ENCODE measurements around the gene CDH5. TPM values are rescaled to one million over a fixed set of nuclear protein-coding genes. Genes with fewer than 3 reads are reported as not detected.

Gene CDH5
- total and polyA plus RNA-seq, 2 of the 8 experiments (the other 6 are each of a cell fraction or from before 2014, with no cell fraction given) = 0.32 TPM

DNA sequence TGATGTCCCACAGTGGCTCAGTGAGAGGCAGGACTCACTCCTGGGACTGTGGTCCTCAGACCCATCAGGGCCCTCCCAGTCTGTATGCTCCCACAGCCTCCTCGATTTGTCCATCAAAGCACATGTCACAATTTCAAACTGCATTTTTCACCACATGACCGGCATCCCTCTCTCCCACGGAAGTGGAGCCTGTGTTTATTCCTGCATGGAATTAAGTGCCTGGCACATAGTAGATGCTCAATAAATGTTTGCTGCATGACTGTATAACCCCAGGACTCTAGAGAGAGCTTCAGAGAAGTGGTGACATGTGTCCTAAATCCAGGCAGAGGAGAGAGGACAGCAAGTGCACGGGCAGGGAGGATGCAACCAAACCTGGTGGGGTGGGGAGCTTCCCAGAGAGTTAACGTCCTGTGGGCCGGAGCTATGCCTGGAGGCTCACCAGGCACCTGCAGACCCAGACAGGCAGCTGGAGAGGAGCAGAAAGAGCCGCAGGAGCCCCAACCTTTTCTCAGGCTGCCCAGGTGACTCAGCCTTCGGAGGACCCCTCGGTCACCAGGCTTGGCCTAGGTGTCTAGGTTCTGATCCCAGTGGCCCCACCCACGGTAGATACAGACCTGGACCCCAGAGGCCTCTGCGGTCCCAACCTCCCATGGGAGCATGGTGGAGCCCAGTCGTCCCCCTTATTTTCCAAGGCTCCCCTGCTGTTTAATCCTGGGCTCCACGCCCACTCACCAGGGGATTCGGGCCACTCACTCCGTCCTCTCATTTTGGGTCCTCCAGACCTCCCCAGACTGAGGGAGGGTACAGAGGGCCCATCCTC is 5.8 kb downstream of the CDH5 start:
- Histone ChIP-seq H3K4me3 (ENCODE audit: extremely low read depth in 1 of 4, insufficient read depth in 2 of 4, low read depth in 3 of 4, low read length in 4 of 4) (no peak overlapping the region), H3K9ac (replicated peaks in 1 of 4; ENCODE audit: extremely low read depth in 1 of 4, low read depth in 3 of 4, low read length in 3 of 4) (no peak overlapping the region), H3K79me1 (ENCODE audit: low read depth, low read length) (no peaks in the 10 kb centered on the region), H2BK5ac (ENCODE audit: low read depth, low read length) (no peak overlapping the region; the same call in 1 of the 2 replicates), H3K27me3 (replicated peaks in 1 of 4; ENCODE audit: control insufficient read depth in 3 of 4, extremely low read depth in 1 of 4, insufficient read depth in 3 of 4, low read length in 3 of 4) (no peaks in the 10 kb centered on the region), H3K23ac (ENCODE audit: insufficient read length) (no peak overlapping the region), H3K27ac (ENCODE audit: low read depth, low read length) (no peak overlapping the region), H3K36me3 (ENCODE audit: control insufficient read depth in 2 of 4, insufficient read depth in 4 of 4, low read length in 3 of 4) (no peaks in the 10 kb centered on the region), H2BK12ac (ENCODE audit: low read depth, low read length) (no peak overlapping the region; the same call in 1 of the 2 replicates), H2BK20ac (ENCODE audit: low read length) (no peak overlapping the region), H3K4me2 (ENCODE audit: insufficient read depth in 1 of 2, low read depth in 2 of 2, low read length in 2 of 2) (no peak overlapping the region), H4K8ac (ENCODE audit: extremely low read depth, insufficient read depth, low read length) (no peak overlapping the region), H2AFZ (ENCODE audit: low read length) (no peak overlapping the region), H3K18ac (ENCODE audit: extremely low read depth, low read length) (no peak overlapping the region; the same call in 1 of the 2 replicates), H3K79me2 (ENCODE audit: control insufficient read depth in 1 of 2, insufficient read depth in 2 of 2, low read length in 2 of 2) (no peaks in the 10 kb centered on the region), H3K4ac (replicated peaks; ENCODE audit: insufficient read length, low read depth, low read length) (no peak overlapping the region), H2BK15ac (ENCODE audit: low read length) (no peak overlapping the region), H3K14ac (ENCODE audit: insufficient read length) (no peak overlapping the region), H3K4me1 (replicated peaks in 1 of 4; ENCODE audit: control insufficient read depth in 3 of 4, insufficient read depth in 4 of 4, low read length in 3 of 4) (peaks cover 2 to 14% (median 8%) of the 10 kb centered on the region in 4 experiments), H4K5ac (ENCODE audit: insufficient read length, low read depth, low read length) (no peak overlapping the region), H2BK120ac (replicated peaks; ENCODE audit: low read depth, low read length) (no peak overlapping the region), H2AK5ac (ENCODE audit: low read depth, low read length) (no peak overlapping the region), H3K56ac (replicated peaks; ENCODE audit: insufficient read length, low read depth, low read length) (no peak overlapping the region), H3K9me3 (ENCODE audit: insufficient read depth in 2 of 2, low read depth in 1 of 2, low read length in 1 of 2) (no peaks in the 10 kb centered on the region), H4K91ac (replicated peaks; ENCODE audit: insufficient read length, low read length) (no peak overlapping the region), H3K23me2 (ENCODE audit: low read depth, low read length) (no peaks in the 10 kb centered on the region), H4K20me1 (replicated peaks in 1 of 2; ENCODE audit: control insufficient read depth in 1 of 2, insufficient read depth in 2 of 2, low read length in 2 of 2) (no peaks in the 10 kb centered on the region)
- ChIA-PET POLR2A (ENCODE audit: partially characterized antibody) (no interaction called here), CTCF (ENCODE audit: partially characterized antibody) (interaction anchor here (0.8 to 8.6 kb wide), 4 partner anchors 10 to 72 kb away, joined by 3 to 106 read pairs (median 12); no protein-coding TSS in a partner anchor)
- 94% methylated on average over 15 of the region's 15 CpGs; no CpG with 5 or more reads in 1 of the 2 experiments for WGBS, 2 experiments (ENCODE audit: extremely low coverage in 1 of 2, insufficient coverage in 1 of 2, insufficient read length in 1 of 2, insufficient replicate concordance in 2 of 2, low coverage in 1 of 2, low lambda C conversion rate in 2 of 2, missing lambda C conversion rate in 1 of 2)
- no peak for FAIRE-seq
- DNase-seq (ENCODE audit: low read depth in 1 of 2, low spot score in 2 of 2) = no peak
- TF ChIP-seq RBBP5 (IDR thresholded peaks at IDR 0.05; ENCODE audit: borderline replicate concordance, low read depth, low read length) (no peak), SAP30 (IDR thresholded peaks at IDR 0.05; ENCODE audit: insufficient read depth, insufficient replicate concordance, low read length) (no peak), SP1 (IDR thresholded peaks at IDR 0.05; ENCODE audit: low read depth, low read length) (no peak), ASH2L (IDR thresholded peaks at IDR 0.05; ENCODE audit: low read length) (no peak), KDM5A (IDR thresholded peaks at IDR 0.05; ENCODE audit: low read length) (no peak), GABPA (IDR thresholded peaks at IDR 0.05; ENCODE audit: borderline replicate concordance, insufficient read depth, low read length) (no peak), EP300 (IDR thresholded peaks at IDR 0.05; ENCODE audit: borderline replicate concordance in 1 of 2, low read depth in 2 of 2, low read length in 2 of 2) (no peak), CHD1 (IDR thresholded peaks at IDR 0.05; ENCODE audit: low read depth, low read length) (no peak), MAFK (IDR thresholded peaks at IDR 0.05; ENCODE audit: low read depth, low read length) (no peak), CTBP2 (IDR thresholded peaks at IDR 0.05; ENCODE audit: borderline replicate concordance, insufficient read depth, insufficient read length, low read length) (no peak), JUN (IDR thresholded peaks at IDR 0.05; ENCODE audit: low read depth, low read length) (no peak), HDAC2 (IDR thresholded peaks at IDR 0.05; ENCODE audit: borderline replicate concordance in 1 of 2, low read depth in 2 of 2, low read length in 2 of 2) (no peak)
